ENCODE results near the gene UPK2.

The UPK2 gene

GRCh38 chr11:118917481-118918127 lies 38.5 kb upstream of the UPK2 start:
- DNase-seq (ENCODE audit: low read depth), result no peak

- no peak for DNase-seq (ENCODE audit: low read depth)
These were observed 37.9 kb upstream of the UPK2 start for GRCh38 chr11:118918128-118918685.

- DNase-seq (ENCODE audit: low read depth), result no peak
These were observed 37.3 kb upstream of the UPK2 start for GRCh38 chr11:118918686-118919280.

GRCh38 chr11:118921121-118921928 lies 34.8 kb upstream of the UPK2 start:
- no peak for DNase-seq (ENCODE audit: low read depth)

GRCh38 chr11:118921929-118922744 lies 34.0 kb upstream of the UPK2 start:
- DNase-seq (ENCODE audit: low read depth), result no peak

GRCh38 chr11:118922745-118923627 lies 33.1 kb upstream of the UPK2 start:
- DNase-seq (ENCODE audit: low read depth), result no peak

GRCh38 chr11:118923721-118924587 lies 32.1 kb upstream of the UPK2 start:
- DNase-seq (ENCODE audit: low read depth), result no peak

- no peak for DNase-seq (ENCODE audit: low read depth)
These were observed 31.2 kb upstream of the UPK2 start for GRCh38 chr11:118924591-118925585.

GRCh38 chr11:118927554-118928100 lies 28.5 kb upstream of the UPK2 start:
- no peak for DNase-seq (ENCODE audit: low read depth)

GRCh38 chr11:118928101-118928869 lies 27.8 kb upstream of the UPK2 start:
- DNase-seq (ENCODE audit: low read depth), result peak; percentile 90

GRCh38 chr11:118928870-118929500 lies 27.1 kb upstream of the UPK2 start:
- DNase-seq (ENCODE audit: low read depth), result no peak

- no peak for DNase-seq (ENCODE audit: low read depth)
These were observed 26.5 kb upstream of the UPK2 start for GRCh38 chr11:118929501-118930093.

GRCh38 chr11:118930094-118930712 lies 25.9 kb upstream of the UPK2 start:
- DNase-seq (ENCODE audit: low read depth), result peak; percentile 84

- DNase-seq (ENCODE audit: low read depth), result no peak
These were observed 24.5 kb upstream of the UPK2 start for GRCh38 chr11:118931571-118931970.

- DNase-seq (ENCODE audit: low read depth), result no peak
These were observed 22.6 kb upstream of the UPK2 start for GRCh38 chr11:118933486-118933885.

- DNase-seq (ENCODE audit: low read depth), result no peak
These were observed 20.7 kb upstream of the UPK2 start for GRCh38 chr11:118935376-118935775.
